GM21528 (cell line): ENCODE results near the gene CLCN2.

Source experiments
- ATAC-seq: cut with Tn5 transposase; IDR thresholded peaks from one replicate; pipeline ENCODE4 v1.9.1; 2021; ENCODE audit warnings: mild to moderate bottlenecking, moderate library complexity; ENCODE audit not compliant: unreplicated experiment, low FRiP score

The CLCN2 gene

GRCh38 chr3:184381261-184382224, 20.1 kb upstream of the CLCN2 start:
- no peak for ATAC-seq

DNA sequence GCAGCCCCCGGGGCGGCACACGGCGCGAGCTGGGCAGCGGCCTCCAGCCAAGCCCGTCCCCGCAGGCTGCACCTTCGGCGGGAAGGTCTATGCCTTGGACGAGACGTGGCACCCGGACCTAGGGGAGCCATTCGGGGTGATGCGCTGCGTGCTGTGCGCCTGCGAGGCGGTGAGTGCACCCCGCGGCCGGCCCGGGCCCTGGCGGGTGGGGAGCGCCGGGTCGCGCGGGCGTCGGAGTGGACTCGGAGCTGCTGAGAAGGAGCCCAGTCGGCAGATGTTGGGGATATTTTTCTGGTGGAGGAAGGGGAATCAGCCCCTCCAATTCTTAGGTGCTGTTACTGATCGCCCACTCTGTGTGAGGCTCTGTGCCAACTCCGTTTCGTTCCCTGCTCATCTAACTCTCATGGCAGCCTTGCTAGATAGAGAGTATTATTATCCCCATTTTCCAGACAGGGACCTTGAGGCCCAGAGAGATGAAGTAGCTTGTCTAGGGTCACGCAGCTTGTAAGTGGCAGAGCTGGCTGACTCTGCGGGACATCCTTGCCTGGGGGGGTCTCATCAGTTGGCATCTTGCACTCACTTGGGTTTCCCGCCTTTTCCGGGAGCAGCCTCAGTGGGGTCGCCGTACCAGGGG, 19.3 kb upstream of the CLCN2 start:
- ATAC-seq, result no peak

GRCh38 chr3:184380185-184380626, 18.8 kb upstream of the CLCN2 start:
- ATAC-seq, result no peak

- ATAC-seq, result no peak
Observed at GRCh38 chr3:184379358-184380184, 18.2 kb upstream of the CLCN2 start, which contains the start of gene CHRD. Gene CHRD (plus strand): TSS chr3:184380054. CDS start chr3:184380319, 265 bp downstream.

DNA sequence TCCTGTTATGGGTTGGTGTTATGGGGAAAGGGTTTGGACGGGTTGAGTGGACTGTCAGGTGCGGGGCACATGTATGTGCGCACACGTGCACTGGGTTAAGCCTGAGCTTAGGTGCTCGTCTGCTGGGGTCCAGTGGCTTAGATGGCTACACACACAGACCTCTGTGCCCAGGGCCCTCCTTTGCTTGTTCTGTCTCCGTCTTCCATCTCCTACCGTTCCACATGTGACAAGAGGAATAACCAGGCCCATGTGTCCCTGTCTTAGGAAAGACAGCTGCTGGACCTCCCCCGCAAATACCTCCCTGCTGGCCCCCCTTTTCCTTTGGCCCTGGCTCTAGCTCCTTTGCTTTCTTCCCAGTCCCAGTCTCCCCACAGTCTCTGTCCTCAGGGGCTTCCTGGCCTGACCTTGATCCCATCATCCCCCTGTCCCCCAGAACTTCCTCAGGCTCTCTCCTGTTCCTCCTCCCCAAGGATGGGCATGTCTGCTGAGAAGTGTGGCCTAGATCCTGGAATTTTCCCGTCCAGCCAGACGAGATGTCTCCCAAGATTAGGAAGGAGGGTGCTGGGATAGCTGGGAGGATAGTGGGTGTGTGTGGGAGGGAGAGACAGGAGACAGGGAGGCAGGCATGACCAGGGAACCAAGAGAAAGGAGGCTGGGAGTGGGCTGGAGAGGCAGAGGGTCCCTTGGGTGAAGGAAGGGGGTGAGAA, 17.4 kb upstream of the CLCN2 start:
- ATAC-seq, result no peak

DNA sequence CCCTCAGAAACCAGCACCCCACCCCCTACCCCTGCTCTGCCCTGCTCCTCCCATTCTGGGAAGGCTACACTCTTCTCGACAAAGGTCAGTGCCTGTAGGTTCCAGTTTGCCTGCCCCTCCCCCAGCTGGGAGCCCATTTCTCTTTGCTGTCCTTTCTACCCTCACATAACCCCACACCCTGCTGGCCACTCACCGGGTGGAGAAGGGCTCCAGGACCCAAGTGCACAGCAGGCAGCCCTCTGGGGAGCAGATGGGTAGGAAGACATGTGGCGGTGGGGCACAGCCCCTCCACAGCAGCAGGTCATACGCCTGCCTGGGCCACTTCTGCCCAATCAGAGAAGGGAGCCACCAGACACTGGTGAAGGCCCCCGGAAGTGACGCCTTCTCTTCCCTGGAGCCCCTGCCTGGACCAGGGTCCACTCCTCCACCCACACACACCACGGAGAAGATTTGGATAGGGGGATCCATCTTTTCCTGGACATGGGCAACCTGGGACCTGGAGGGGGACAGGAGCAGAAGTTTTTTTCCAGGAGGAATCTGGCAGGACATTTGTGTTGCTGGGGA, 16.6 kb upstream of the CLCN2 start, which contains the start of gene THPO:
THPO (minus strand) TSS at position 326 of the 564 bp plus-strand sequence. CDS start 1,948 bp downstream, outside the sequence.
- ATAC-seq, result no peak

DNA sequence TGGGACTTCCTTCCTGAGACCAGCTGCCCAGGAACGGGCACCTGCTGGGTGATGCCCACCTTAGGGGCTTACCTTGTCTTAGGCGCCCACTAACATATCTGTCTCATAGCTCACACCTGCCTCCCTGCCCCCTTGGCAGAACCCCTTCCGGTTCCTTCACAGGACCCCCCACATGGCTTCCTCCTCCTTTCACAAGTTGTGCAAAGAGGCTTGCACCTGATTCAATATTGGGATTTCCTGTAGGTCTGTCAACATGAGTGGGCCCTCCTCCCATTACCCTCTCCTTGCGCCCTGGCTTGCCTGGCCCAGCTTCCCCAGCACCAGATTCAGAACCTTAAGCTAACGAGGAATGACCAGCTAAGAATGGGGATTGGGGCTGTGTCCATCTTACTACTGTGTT, 16.0 kb upstream of the CLCN2 start:
- ATAC-seq, result no peak

DNA sequence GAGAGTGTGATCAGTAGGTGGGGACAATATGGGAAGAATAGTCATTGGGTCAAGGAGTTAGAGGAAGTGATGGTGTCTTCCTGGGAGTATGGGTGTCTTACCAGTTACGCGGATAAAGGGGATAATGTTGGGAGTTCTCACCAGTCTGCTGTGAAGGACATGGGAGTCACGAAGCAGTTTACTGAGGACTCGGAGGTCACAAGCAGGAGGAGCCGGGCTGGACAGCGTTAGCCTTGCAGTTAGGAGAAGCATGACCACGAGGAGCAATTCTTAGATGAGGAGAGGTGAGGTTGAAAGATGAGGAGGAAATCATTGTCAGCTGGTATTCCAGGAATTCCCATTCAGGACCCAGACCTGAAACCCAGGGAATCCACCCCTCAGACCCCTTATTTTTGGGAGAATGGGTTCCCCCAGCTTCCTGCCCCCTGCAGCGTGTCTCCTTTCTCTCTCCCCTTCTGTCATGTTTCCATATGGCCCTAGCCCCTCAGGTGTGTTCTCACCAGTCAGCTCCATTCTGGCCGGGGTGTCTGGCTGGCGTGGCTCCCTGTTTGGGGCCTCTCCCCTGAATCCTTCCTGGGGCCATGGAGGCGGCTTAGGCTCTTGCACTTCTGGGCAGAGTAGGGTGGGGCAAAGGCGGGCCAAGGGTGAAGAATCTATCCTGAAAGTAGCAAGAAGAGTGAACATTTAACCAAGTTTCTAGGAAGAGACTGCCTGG, 14.5 kb upstream of the CLCN2 start:
- ATAC-seq, result no peak

DNA sequence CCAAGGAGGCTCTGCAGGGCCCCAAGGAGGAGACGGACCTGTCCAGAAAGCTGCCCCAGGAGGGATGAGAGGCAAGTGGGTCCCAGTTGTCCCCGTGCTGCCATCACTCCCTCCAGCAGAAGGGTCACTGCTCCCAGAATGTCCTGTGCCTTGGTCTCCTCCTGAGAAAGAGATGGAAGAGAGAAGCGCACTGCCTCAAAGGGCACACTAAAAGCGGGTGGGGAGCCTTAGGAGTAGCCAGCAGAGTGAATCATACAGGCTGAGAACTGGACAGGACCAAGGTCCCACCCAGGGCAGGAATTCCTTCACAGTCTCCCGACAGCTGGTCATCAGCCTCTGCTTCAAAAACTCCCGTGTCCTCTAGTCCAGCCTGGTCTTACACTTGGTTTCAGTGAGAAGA, 12.0 kb upstream of the CLCN2 start:
- no peak for ATAC-seq

GRCh38 chr3:184372911-184373310, 11.5 kb upstream of the CLCN2 start:
- ATAC-seq, result no peak

GRCh38 chr3:184372296-184372821, 11.0 kb upstream of the CLCN2 start:
- ATAC-seq, result no peak

DNA sequence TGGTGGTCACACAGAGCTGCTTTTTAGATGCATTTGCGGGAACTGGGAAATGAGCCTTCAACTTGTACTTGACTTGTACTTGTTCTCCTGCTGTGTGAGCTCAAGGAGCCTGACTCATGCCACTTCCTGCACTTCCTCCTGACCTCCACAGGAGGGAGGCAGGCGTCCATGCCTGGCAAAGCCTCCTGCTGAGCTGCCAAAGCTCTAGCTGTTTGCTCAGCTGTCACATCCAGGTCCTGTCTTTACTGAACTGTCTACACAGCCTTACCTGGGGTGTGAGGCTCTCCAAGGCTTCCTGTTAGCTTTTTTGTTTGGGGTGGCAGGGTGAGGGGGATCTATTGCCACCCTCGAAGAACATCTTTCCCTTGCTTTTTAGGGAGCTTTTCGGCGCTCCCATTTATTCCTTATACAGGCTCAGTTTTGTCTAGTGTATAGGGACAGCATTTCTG, 10.2 kb upstream of the CLCN2 start:
- ATAC-seq, result no peak

DNA sequence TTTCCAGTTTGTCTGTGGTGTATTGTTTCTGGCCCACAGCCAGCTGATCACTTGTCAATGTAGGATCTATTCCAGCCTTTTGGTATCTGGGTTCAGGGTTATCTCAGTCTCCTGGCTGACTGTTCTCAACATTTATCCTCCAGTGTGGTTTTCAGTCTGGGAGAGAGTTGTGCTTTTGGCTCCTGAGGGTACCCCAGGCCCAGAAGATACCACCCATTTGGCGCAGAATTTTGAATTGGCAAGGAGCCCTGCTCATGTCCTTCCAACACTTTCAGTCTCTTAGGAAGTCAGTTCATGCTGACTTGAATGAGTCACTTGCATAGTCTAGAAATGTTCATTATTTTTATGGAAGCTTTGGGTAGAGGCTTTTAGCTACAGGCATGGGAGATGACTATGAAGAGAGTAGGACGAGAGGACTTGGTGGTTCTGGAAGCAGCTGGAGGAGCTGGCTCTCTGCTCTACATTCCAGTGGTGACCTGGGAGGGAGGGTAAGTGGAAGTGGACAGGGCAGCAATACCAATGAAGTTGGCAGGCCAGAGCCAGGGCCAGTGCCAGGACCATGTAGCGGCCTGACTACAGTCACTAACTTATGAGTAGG, 7.3 kb upstream of the CLCN2 start:
- no peak for ATAC-seq

- no peak for ATAC-seq
Observed at GRCh38 chr3:184368116-184368515, 6.7 kb upstream of the CLCN2 start.

DNA sequence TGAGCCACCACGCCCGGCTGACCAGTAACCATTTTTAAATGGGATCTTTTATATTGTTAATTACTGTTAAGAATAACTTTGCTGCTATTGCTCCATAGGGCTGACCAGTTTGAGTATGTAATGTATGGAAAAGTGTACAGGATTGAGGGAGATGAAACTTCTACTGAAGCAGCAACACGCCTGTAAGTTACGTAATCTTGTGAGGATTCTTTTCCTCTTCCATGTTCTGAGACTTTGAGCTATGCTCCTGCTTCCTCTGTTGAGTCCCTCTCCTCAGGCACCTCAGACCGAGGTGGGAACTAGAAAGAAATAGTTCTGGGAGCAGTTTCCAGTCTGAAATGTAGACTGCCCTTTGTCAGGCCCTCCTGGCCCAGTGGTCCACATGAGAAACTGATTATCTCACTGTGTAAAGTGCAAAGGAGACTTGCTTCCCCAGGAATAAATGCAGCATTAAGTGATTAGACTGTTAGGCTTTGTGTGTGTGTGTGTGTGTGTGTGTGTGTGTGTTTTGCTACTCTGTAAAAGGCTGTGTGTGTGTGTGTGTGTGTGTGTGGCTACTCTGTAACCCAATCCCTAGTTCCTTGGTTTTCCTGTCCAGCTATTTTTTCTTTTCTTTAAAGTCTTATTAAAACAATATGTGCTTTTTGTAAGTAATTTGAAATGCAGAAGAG, 5.3 kb upstream of the CLCN2 start:
- ATAC-seq, result no peak

DNA sequence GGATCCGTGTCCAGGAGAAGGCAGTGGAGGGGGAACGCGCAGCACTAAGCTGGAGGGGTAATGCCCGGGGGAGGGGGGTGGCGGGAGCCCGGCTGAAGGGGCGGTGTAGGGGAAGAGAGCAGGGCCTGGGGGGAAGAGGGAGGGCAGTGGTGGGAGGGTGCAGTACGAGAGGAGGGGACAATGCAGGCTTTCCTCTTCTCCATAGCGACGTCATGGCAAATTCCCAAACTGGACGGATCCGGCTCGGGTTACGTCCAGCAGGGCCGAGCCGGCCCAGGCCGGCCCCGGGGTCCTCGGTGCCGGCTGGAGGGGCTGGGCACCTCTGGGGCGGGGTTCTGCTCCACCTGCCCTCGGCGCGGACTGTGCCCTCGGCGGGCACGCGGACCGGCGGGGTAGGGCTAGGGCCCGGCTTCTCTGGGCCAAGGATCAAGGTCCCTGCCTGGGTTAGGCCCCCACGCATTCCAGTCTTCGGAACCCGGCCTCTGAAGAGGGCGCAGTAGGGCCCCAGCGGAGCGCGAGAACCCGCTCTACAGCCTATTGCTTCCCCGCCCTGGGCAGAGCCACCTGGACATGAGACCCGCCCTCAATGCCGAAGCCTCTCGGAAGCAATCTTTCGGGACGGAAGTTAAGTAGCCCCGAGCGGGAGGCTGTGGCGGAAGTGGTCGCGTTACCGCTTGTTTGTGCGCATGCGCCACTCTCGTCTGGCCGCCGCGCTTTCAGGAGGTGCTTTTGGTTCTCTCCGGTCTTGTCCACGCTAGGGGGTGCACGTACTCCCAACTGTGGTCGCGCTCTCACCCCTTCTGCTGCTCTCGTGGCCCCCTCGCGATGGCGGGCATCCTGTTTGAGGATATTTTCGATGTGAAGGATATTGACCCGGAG, 1.5 kb upstream of the CLCN2 start:
- peak; percentile 86 for ATAC-seq
